Breast epithelium (tissue), 3 donors: ENCODE measurements around the gene MPP4.

Experiments used
- CTCF ChIP-seq, 3 donors: fragments of 450-650 bp; IDR thresholded peaks; one replicate each; pipeline ENCODE4 v1.5.1; 2016 to 2017; ENCODE audit warnings: antibody characterized with exemption in 3 of 3, mild to moderate bottlenecking in 3 of 3, moderate library complexity in 3 of 3
- POLR2A ChIP-seq: fragments of 450-650 bp; IDR thresholded peaks from one replicate; pipeline ENCODE4 v1.6.1; 2016; ENCODE audit warnings: antibody characterized with exemption, mild to moderate bottlenecking, moderate library complexity
- POLR2AphosphoS5 ChIP-seq, 3 donors: sonication (generic); formaldehyde crosslinking; IDR thresholded peaks; one replicate each; pipeline ENCODE4 v1.6.1; 2017; ENCODE audit warnings: antibody characterized with exemption in 3 of 3

- TF ChIP-seq CTCF (IDR thresholded peaks at IDR 0.05) (no peak), POLR2AphosphoS5 (IDR thresholded peaks at IDR 0.05) (peak; percentile 84 to 93 (median 87)), POLR2A (peak; percentile 50)
Observed at GRCh38 chr2:201642579-201643215, 55.7 kb downstream of the MPP4 start.
